NCI-H2227 treated with DMSO at 0.1 percent for 48 hours (cell line): ENCODE measurements around the gene ATP1A4.
A peak's percentile ranks its signal among the peaks of the same experiment; 100 is the strongest.

Source experiments
- DNase-seq: peaks from one replicate; lab custom pipeline; 2025; lab: John Stamatoyannopoulos, UW

The ATP1A4 gene

GRCh38 chr1:160146107-160146506, 5.3 kb upstream of the ATP1A4 start:
- no peak for DNase-seq

- no peak for DNase-seq
These were observed 3.3 kb upstream of the ATP1A4 start for GRCh38 chr1:160148121-160148520.

DNA sequence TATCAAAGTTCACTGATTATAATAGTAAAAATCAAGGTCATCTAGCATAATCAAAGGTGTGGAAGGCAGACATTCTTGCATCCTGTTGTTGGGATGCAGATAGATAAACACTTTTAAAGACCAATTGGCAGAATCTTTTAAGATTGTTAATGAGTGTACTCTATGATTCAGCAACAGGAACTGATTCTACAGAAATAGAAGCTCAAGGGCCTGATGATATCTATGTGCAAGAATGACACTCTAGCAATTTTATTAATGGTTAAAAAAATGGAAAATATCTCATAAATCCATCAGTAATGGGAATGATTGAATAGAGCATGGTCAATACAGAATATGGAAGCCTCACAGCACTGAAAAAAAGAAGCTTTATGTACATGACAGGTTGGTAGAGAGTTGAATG, 2.2 kb upstream of the ATP1A4 start:
- DNase-seq = no peak

DNA sequence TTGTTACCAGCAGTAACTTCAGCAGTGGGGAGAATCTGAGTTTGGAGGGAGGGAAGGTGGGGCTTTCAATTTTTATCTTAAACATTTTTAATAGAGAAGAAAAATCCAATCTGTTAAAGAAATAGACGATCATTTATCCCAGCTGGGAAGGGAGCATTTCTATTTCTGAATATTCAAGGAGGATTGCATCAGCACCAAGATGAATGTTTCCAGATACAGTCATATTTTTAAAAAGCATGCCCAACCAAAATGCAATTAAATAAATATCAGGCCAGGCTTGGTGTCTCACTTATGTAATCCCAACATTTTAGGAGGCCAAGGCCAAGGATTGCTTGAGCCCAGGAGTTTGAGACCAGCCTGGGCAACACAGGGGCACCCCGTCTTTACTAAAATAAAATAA, 1.7 kb upstream of the ATP1A4 start:
- DNase-seq = no peak

DNA sequence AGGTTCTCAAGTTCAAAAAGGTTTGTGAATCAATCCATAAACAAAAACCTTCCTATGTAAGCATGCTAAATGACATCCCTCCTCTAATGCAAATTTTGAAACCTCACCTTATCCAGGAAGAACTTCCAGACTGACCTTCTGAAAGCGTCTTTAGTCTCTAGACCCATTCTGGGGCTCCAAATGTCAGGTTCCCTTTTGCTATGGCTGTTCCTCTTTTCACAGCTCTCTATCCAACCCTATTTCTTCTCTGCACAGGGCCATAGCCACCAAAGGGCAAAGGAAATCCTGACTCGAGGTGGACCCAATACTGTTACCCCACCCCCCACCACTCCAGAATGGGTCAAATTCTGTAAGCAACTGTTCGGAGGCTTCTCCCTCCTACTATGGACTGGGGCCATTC, 3.4 kb downstream of the ATP1A4 start:
- no peak for DNase-seq

DNA sequence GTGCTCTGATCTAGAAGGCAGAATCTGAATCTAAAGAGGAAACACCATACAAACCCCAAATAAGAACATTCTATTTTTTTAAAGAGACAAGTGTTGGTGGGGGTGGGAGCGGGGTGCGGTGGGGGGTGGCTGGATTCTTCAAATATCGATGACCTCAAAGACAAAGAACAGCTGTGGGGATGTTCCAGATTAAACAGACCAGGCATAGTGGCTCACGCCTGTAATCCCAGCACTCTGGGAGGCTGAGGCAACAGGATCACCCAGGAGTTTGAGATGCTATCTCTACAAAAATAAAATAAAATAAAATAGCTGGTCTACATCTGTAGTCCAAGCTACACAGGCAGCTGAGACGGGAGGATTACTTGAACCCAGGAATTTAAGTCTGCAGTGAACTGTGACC, 5.0 kb downstream of the ATP1A4 start:
- DNase-seq = no peak

- DNase-seq = no peak
These were observed 5.8 kb downstream of the ATP1A4 start for GRCh38 chr1:160157174-160157573.

DNA sequence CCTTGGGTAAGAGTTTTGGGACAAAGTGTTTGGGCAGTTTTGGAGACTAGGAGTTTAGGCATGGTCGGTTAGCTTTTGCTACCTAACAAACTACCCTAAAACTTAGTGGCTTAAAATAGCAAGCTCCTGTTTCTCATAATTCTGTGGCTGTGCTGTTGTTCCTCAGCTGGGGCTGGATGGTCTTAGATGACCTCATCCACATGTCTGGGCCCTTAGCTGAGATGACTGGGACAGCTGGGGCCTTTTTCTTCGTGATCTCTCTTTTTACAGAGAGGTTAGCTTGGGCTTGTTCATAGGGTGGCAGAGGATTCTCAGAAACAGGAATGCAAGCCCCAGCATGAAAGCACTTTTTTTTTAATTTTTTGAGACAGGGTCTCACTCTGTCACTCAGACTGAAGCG, 6.6 kb downstream of the ATP1A4 start:
- no peak for DNase-seq

- no peak for DNase-seq
These were observed 7.1 kb downstream of the ATP1A4 start for GRCh38 chr1:160158534-160158933.

DNA sequence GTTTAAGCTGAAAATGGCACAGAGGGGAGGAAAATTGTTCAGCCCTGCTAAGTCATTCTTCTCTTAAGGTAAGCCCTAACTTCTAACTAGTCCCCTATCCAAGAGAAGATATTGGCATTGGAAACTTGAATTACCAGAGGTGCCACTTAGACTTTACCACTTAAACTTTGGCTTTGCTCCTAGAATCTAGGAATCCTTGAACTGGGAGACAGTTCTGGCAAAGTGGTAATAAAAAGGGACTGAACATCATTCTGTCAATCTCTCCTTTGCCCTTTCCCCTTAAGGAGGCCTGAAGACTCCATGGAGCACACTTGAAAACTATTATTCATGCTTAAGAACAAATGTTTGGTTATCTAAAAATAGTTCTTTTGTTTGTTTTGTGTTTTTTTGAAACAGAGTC, 8.4 kb downstream of the ATP1A4 start:
- no peak for DNase-seq

DNA sequence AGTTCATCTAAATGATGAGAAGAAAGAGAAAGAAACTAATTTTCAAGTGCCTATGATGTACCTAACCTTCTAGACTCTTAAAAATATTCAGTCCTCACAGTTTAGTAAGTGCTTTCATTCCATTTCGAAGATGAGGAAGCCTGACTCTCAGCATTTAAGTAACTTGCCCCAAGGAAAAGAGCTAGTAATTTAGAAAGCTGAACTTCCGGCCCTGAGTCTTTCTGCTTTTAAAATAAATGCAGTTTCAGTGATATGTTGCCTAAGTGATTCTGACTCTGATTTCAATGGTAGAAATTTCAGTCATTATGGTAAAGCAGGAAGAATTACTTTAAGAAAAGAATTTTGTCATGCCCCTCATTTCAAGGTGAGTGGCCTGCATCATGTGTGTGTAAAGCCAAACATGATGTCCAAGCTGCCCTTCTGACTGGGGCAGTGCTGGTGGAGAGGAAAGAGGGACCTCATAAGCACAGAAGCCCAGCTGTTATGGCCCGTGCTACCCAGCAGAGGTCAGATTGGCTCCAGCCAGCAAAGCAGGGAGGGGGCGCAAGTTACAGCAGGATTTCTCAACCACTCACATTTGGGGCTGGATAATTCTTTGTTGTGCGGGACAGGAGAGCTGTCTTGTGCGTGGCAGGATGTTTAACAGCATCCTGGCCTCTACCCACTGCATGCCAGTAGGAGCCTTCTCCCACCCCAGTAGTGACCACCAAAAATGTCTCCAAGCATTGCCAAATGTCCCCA, 10.7 kb downstream of the ATP1A4 start:
- no peak for DNase-seq

- DNase-seq = no peak
These were observed 11.5 kb downstream of the ATP1A4 start for GRCh38 chr1:160162931-160163330.

- DNase-seq = no peak
These were observed 12.2 kb downstream of the ATP1A4 start for GRCh38 chr1:160163615-160164014.

- no peak for DNase-seq
These were observed 12.7 kb downstream of the ATP1A4 start for GRCh38 chr1:160164121-160164520.

- no peak for DNase-seq
These were observed 14.9 kb downstream of the ATP1A4 start for GRCh38 chr1:160166166-160166868.

GRCh38 chr1:160167056-160167455, 15.7 kb downstream of the ATP1A4 start:
- DNase-seq = no peak

DNA sequence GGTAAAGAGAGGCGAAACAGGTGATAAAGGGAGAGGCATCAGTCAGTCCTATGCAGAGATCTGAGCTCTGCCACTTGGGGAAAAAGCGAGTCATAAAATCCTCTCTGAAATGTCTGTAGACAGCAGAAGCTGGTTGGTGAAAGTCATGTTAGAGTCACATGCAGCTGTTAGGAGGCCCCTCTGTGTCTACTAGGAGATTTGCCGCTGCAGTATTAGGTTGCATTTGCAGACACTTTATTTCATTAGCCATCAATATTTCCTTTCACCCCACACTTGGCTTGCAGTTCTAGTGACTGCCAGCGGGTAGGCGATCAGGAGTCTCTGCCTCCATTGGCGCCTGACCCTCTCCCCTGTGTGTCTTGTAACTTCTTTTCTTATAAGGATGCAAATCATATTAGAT, 16.2 kb downstream of the ATP1A4 start:
- no peak for DNase-seq

DNA sequence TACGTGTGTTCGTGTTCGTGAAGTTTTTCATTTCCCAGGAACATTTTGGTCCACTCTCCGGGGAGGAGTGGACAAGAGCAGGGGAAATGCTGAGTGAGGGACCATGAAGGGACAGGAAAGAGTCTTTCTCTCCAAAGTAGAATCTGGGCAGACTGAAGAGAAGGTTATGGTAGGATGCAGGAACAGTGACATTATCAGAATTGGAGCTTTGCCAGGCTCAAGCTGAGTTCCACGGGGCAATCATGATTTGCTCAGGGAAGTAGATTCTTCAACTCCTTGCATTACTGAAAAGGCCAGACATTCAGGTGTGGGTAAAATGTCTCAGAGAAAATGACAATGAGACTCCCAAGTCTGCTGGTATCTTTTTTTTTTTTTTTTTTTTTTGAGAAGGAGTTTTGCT, 16.6 kb downstream of the ATP1A4 start:
- DNase-seq = no peak

GRCh38 chr1:160168609-160169369, 17.4 kb downstream of the ATP1A4 start:
- DNase-seq = no peak

DNA sequence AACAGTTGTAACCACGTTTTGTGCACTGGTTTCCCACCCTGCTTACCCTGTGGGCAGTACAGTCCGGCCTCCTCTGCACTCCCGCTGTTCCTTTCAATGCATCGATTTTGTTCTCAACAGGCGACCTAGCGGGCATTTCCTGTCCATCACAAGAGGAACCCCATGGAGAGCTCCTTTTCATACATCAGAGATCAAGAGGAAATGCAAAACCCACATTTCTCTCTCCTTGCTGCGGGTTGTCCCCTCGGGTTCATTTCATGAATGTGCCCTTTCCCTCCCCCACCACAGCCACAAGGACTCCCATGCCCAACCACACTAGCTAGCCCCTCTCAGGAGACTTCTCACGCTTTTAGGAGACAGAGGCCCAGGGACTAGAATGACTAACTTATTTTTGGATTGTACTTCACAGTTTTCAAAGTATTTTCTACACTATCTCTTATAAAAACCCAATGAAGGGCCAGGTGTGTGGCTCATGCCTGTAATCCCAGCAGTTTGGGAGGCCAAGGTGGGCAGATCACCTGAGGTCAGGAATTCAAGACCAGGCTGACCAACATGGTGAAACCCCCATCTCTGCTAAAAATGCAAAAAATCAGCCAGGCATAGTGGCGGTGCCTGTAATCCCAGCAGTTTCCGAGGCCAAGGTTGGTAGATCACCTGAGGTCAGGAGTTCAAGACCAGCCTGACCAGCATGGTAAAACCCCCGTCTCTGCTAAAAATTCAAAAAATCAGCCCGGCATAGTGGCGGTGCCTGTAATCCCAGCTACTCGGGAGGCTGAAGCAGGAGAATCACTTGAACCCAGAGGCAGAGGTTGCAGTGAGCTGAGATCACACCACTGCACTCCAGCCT, 18.4 kb downstream of the ATP1A4 start:
- DNase-seq = peak; percentile 86

GRCh38 chr1:160171354-160171753, 20.0 kb downstream of the ATP1A4 start:
- DNase-seq = no peak

GRCh38 chr1:160171980-160172379, 20.6 kb downstream of the ATP1A4 start:
- no peak for DNase-seq
